HG03025 (cell line): ENCODE measurements around the gene COL15A1.
A peak's percentile ranks its signal among the peaks of the same experiment; 100 is the strongest.
"Not testable (repeated sequence)": the region's sequence is repeated elsewhere in the genome, so short reads cannot be mapped to it uniquely, and the experiment has no call there.

Experiments used
- ATAC-seq: cut with Tn5 transposase; IDR thresholded peaks from one replicate; pipeline ENCODE4 v1.9.1; 2021; ENCODE audit warnings: mild to moderate bottlenecking, moderate library complexity; ENCODE audit not compliant: unreplicated experiment, low FRiP score

COL15A1 gene

GRCh38 chr9:99099806-99100585, 156.3 kb downstream of the COL15A1 start:
- ATAC-seq, result not testable (repeated sequence)

- ATAC-seq, result no peak
These were observed 157.6 kb downstream of the COL15A1 start for GRCh38 chr9:99101271-99101670.

GRCh38 chr9:99101812-99102211, 158.1 kb downstream of the COL15A1 start:
- ATAC-seq, result no peak

GRCh38 chr9:99103054-99103895, 159.6 kb downstream of the COL15A1 start:
- no peak for ATAC-seq

GRCh38 chr9:99103901-99104458, 160.3 kb downstream of the COL15A1 start:
- ATAC-seq, result no peak

GRCh38 chr9:99104459-99105151, 160.9 kb downstream of the COL15A1 start, which contains the start of gene TGFBR1:
Gene TGFBR1 (plus strand): TSS chr9:99105113. CDS start chr9:99105206, 93 bp downstream.
- peak; percentile 93 for ATAC-seq

- ATAC-seq, result peak; percentile 52
These were observed 161.7 kb downstream of the COL15A1 start for GRCh38 chr9:99105152-99106043.

- no peak for ATAC-seq
These were observed 162.3 kb downstream of the COL15A1 start for GRCh38 chr9:99106044-99106375.

GRCh38 chr9:99107421-99107820, 163.7 kb downstream of the COL15A1 start:
- no peak for ATAC-seq

- ATAC-seq, result no peak
These were observed 164.4 kb downstream of the COL15A1 start for GRCh38 chr9:99108131-99108530.

GRCh38 chr9:99109522-99109921, 165.8 kb downstream of the COL15A1 start:
- no peak for ATAC-seq

GRCh38 chr9:99112750-99113413, 169.2 kb downstream of the COL15A1 start:
- no peak for ATAC-seq

GRCh38 chr9:99113414-99114048, 169.8 kb downstream of the COL15A1 start:
- no peak for ATAC-seq

GRCh38 chr9:99114049-99114440, 170.3 kb downstream of the COL15A1 start:
- ATAC-seq, result no peak

GRCh38 chr9:99114846-99115500, 171.3 kb downstream of the COL15A1 start:
- no peak for ATAC-seq

GRCh38 chr9:99116003-99116411, 172.3 kb downstream of the COL15A1 start:
- ATAC-seq, result no peak

GRCh38 chr9:99118782-99119466, 175.2 kb downstream of the COL15A1 start:
- peak; percentile 94 for ATAC-seq
